ENCODE data around the gene ANKDD1A.

DNA sequence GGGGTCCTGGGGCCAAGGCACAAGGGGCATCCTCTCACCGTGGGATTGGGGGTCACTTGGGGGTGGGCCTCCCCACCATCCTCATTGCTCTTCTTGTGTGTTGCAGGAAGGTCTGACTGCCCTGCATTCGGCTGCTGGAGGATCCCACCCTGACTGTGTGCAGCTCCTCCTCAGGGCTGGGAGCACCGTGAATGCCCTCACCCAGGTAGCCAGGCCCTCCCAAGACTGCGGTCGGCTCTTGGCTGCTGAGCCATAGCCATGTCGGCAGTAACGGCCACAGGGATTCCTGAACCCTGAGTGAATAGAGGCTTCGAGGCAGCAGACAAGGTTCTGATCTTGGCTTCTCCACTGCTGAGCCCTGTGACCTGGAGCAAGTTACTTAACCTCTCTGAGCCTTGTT is 19.7 kb downstream of the ANKDD1A start:
- TF ChIP-seq, protein P1, sequence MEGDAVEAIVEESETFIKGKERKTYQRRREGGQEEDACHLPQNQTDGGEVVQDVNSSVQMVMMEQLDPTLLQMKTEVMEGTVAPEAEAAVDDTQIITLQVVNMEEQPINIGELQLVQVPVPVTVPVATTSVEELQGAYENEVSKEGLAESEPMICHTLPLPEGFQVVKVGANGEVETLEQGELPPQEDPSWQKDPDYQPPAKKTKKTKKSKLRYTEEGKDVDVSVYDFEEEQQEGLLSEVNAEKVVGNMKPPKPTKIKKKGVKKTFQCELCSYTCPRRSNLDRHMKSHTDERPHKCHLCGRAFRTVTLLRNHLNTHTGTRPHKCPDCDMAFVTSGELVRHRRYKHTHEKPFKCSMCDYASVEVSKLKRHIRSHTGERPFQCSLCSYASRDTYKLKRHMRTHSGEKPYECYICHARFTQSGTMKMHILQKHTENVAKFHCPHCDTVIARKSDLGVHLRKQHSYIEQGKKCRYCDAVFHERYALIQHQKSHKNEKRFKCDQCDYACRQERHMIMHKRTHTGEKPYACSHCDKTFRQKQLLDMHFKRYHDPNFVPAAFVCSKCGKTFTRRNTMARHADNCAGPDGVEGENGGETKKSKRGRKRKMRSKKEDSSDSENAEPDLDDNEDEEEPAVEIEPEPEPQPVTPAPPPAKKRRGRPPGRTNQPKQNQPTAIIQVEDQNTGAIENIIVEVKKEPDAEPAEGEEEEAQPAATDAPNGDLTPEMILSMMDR (IDR thresholded peaks at IDR 0.05; ENCODE audit: insufficient read depth, low read length, poor library complexity, severe bottlenecking) = no peak
- no peak for TF ChIP-seq EZH2phosphoT487 (conservative IDR thresholded peaks at IDR 0.05; ENCODE audit: low read length)
